ENCODE measurements around the gene ANKRD63. TPM values are rescaled to one million over a fixed set of nuclear protein-coding genes. Genes with fewer than 3 reads are reported as not detected.

ANKRD63 gene
- total and polyA plus RNA-seq, 2 experiments from 2014 or later, result 0.30 to 0.47 TPM

DNA sequence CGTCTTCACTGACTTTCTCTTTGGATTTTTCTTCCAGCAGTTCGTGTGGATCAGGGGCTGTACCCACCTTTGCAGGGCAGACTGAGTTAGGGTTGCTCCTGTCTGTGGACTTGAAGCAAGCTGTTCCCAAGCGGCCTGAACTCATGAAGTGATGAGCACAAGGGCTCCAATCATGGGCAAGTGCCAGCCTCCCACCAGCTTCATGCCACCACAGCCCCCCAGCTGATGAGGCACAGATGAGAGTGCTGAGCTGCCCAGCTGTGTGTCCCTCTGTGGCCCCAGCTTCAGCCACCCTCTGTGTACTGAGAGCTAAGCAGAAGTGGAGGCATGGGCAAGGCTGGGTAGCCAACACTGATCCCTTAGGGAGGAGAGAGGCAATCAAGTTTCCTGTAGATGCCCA lies 28.1 kb upstream of the ANKRD63 start:
- H3K27me3 ChIP-seq, result peaks cover 10% of the 10 kb centered on the region
- no peaks in the 10 kb centered on the region for H3K79me2 ChIP-seq
- H3K9me3 ChIP-seq (ENCODE audit: low read depth), result no peaks in the 10 kb centered on the region
- H3K9me2 ChIP-seq (replicated peaks; ENCODE audit: insufficient read depth), result no peaks in the 10 kb centered on the region
- H4K20me1 ChIP-seq (ENCODE audit: insufficient read depth, poor library complexity, severe bottlenecking), result no peaks in the 10 kb centered on the region
- 66% methylated on average over 3 of the region's 3 CpGs for WGBS (ENCODE audit: low lambda C conversion rate, missing lambda C conversion rate)
- H2AFZ ChIP-seq, result no peak overlapping the region
- H3K27ac ChIP-seq, result no peak overlapping the region
- TF ChIP-seq CTCF (IDR thresholded peaks at IDR 0.05; ENCODE audit: poor library complexity) (no peak), EZH2phosphoT487 (IDR thresholded peaks at IDR 0.05; ENCODE audit: low read depth, severe bottlenecking, unreplicated experiment) (no peak), EZH2 (IDR thresholded peaks at IDR 0.05; ENCODE audit: borderline replicate concordance) (no peak)
- H3K4me2 ChIP-seq, result no peak overlapping the region
- DNase-seq (ENCODE audit: low spot score), result no peak
- peaks cover 13% of the 10 kb centered on the region for H3K4me1 ChIP-seq (ENCODE audit: insufficient read depth)
- no peaks in the 10 kb centered on the region for H3K36me3 ChIP-seq (replicated peaks; ENCODE audit: insufficient read depth, low read depth)
- H3K4me3 ChIP-seq, result no peak overlapping the region

DNA sequence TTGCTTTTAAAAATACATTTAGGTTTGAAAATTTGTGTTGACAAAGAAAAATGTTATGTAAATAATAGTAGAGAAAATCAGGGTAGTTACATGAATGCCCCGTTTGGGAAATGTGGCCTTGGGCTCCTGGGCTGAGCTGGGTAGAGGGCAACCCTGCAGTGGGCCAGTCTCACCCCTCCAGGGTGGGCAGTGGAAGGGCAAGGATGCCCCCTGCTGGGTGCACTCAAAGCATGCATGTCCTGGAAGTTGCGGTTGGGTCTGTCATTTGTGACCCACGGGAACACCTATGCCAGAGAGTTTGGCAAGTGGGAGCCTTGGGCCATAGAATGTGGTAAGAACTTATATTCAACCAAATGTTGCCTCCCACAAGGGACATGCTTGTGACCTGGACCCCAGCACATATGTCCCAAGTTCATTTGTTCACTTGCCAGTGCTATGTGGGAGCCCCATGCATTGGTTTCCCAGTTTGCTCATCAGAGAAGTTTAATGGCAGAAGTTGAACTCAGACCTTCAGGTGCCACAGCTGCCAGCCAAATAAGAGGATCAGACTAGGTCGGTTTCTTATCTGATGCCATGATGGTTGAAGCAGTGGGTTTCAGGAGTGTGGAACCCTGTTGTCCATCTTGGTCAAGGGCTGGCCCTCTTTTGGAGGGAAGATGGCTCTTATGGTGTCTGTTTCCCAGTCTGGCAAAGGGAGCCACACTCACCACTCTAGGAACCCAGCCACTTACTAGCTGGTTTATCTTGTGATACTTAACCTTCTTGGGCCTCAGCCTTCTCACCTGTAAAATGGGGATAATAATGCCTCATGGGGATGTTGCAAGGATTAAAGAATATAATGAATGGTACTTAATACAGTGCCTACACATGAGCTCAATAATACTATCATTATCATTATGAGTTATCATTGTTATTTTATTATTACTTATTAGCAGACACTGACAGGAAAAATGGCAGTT lies 27.4 kb upstream of the ANKRD63 start:
- H3K9me3 ChIP-seq (ENCODE audit: low read depth), result no peaks in the 10 kb centered on the region
- TF ChIP-seq CTCF (IDR thresholded peaks at IDR 0.05; ENCODE audit: poor library complexity) (peak; percentile 72), EZH2 (IDR thresholded peaks at IDR 0.05; ENCODE audit: borderline replicate concordance) (no peak)
- 17% methylated on average over 4 of the region's 4 CpGs for WGBS (ENCODE audit: low lambda C conversion rate, missing lambda C conversion rate)
- H3K79me2 ChIP-seq, result no peaks in the 10 kb centered on the region
- H4K20me1 ChIP-seq (ENCODE audit: insufficient read depth, poor library complexity, severe bottlenecking), result no peaks in the 10 kb centered on the region
- DNase-seq (ENCODE audit: low spot score), result peak; percentile 63
- no peak overlapping the region for H2AFZ ChIP-seq
- no peaks in the 10 kb centered on the region for H3K36me3 ChIP-seq (replicated peaks; ENCODE audit: insufficient read depth, low read depth)
- H3K9me2 ChIP-seq (replicated peaks; ENCODE audit: insufficient read depth), result no peaks in the 10 kb centered on the region
- H3K4me3 ChIP-seq, result no peak overlapping the region
- H3K4me2 ChIP-seq, result no peak overlapping the region
- peaks cover 13% of the 10 kb centered on the region for H3K4me1 ChIP-seq (ENCODE audit: insufficient read depth)
- H3K27me3 ChIP-seq, result peaks cover 10% of the 10 kb centered on the region
- H3K27ac ChIP-seq, result no peak overlapping the region

GRCh38 chr15:40309344-40309862 lies 26.5 kb upstream of the ANKRD63 start:
- H3K27ac ChIP-seq, result no peak overlapping the region
- no peaks in the 10 kb centered on the region for H3K9me2 ChIP-seq (replicated peaks; ENCODE audit: insufficient read depth)
- no peaks in the 10 kb centered on the region for H3K9me3 ChIP-seq (ENCODE audit: low read depth)
- H4K20me1 ChIP-seq (ENCODE audit: insufficient read depth, poor library complexity, severe bottlenecking), result no peaks in the 10 kb centered on the region
- no peaks in the 10 kb centered on the region for H3K79me2 ChIP-seq
- no peak overlapping the region for H3K4me2 ChIP-seq
- 87% methylated on average over 8 of the region's 8 CpGs for WGBS (ENCODE audit: low lambda C conversion rate, missing lambda C conversion rate)
- no peak for TF ChIP-seq EZH2phosphoT487 (IDR thresholded peaks at IDR 0.05; ENCODE audit: low read depth, severe bottlenecking, unreplicated experiment)
- no peak for TF ChIP-seq CTCF (IDR thresholded peaks at IDR 0.05; ENCODE audit: poor library complexity)
- TF ChIP-seq EZH2 (IDR thresholded peaks at IDR 0.05; ENCODE audit: borderline replicate concordance), result no peak
- H3K27me3 ChIP-seq, result peaks cover 10% of the 10 kb centered on the region
- DNase-seq (ENCODE audit: low spot score), result no peak
- no peak overlapping the region for H2AFZ ChIP-seq
- H3K4me1 ChIP-seq (ENCODE audit: insufficient read depth), result peaks cover 13% of the 10 kb centered on the region
- no peaks in the 10 kb centered on the region for H3K36me3 ChIP-seq (replicated peaks; ENCODE audit: insufficient read depth, low read depth)
- H3K4me3 ChIP-seq, result no peak overlapping the region

Data from hepatocyte (in vitro differentiated cells).